ENCODE results near the gene HTT.

HTT gene

DNA sequence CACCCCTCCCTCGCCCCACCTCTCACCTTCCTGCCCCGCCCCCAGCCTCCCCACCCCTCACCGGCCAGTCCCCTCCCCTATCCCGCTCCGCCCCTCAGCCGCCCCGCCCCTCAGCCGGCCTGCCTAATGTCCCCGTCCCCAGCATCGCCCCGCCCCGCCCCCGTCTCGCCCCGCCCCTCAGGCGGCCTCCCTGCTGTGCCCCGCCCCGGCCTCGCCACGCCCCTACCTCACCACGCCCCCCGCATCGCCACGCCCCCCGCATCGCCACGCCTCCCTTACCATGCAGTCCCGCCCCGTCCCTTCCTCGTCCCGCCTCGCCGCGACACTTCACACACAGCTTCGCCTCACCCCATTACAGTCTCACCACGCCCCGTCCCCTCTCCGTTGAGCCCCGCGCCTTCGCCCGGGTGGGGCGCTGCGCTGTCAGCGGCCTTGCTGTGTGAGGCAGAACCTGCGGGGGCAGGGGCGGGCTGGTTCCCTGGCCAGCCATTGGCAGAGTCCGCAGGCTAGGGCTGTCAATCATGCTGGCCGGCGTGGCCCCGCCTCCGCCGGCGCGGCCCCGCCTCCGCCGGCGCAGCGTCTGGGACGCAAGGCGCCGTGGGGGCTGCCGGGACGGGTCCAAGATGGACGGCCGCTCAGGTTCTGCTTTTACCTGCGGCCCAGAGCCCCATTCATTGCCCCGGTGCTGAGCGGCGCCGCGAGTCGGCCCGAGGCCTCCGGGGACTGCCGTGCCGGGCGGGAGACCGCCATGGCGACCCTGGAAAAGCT lies at the start of gene HTT, which contains the start of gene HTT-AS:
HTT (plus strand) TSS at position 604 of the 768 bp plus-strand sequence; CDS start at position 749, 145 bp downstream.
HTT-AS (minus strand) TSS at position 461 of the 768 bp plus-strand sequence.
- peak; percentile 95 for DNase-seq (ENCODE audit: low read depth)

DNA sequence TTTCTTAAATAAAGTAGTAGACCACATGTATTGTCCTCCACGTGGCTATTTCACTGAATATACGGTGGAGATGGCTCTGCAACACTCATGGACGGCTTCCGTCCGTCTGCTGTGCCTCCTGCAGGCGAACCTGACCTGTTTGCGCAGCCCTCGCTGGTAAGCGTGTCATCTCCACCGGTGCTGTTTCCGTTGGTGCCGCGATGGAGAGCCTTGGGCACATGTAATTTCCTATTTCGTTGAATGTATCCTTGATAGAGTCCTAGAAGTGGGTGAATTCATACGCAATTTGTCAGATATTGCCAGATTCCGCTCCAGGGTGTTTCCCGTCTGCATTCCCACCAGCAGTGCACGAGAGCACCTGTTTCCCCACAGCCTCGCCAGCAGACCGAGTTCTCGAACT lies 48.6 kb upstream of the HTT start:
- no peak for DNase-seq (ENCODE audit: low read depth)

DNA sequence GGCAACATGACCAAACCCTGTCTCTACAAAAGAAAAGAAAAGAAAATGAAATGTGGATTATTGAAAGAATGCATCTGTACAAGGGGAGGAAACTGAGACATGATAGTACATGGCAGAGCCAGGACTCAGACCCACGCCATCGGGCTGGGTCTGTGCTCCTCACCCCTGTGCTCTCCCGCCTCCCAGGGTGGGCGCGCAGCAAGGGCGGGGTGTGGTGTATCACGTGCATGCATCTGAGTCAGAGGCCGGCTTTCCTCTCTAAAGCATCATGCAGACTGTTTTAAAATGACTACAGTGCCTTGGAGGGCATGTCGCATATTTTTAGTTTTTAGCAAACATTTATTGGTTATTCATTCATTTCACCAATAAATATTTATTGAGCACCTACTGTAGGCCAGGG lies 47.9 kb upstream of the HTT start:
- no peak for DNase-seq (ENCODE audit: low read depth)

DNA sequence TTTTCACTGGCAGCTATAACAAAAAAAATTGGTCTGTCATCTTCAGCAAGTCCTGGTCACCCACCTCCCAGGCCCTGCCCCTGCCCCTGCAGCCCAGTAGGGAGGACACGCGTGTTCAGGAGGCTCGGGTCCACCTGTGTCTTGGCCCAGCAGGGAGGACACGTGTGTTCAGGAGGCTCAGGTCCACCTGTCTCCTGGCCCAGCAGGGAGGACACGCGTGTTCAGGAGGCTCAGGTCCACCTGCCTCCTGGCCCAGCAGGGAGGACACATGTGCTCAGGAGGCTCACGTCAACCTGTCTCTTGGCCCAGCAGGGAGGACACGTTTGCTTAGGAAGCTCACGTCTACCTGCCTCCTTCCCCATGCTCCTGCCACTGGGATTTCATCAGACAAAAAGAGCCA lies 45.0 kb upstream of the HTT start:
- DNase-seq (ENCODE audit: low read depth): no peak

DNA sequence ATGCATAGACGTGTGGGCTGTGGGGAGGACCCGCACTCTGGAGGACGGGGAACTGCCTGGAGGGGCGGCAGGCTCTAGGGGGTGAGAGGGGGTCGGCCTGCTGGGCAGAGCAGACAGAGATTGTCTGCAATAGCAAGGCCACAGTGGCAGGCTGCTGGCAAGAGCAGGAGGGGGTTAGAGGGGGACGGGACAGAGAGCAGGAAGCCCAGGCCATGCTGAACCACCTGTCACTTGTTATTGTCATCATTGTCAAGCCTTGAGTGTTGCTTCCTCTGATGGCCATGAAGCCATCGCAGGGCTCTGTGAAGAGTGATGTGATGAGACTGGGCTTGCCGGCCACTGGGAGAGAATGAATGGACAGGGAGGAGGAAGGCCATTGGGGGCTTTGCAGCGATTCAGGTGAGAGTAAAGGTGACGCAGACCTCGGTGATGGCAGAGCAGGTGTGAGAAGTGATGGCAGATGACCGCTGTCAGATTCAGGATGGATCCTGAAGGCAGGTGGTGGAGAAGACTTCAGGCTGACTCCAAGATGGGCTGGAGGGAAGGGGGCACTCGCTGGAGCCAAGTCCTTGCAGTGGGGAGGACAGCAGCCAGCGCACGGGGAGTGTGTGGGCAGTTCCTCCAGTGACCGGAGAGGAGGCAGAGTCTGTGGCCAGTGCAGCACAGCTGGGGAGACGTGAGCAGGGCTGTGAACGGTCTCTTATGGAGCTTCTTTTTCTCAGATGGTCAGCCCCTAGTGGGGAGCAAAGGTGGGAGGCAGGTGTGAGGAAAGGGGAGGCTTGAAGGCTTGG lies 43.7 kb upstream of the HTT start:
- no peak for DNase-seq (ENCODE audit: low read depth)

DNA sequence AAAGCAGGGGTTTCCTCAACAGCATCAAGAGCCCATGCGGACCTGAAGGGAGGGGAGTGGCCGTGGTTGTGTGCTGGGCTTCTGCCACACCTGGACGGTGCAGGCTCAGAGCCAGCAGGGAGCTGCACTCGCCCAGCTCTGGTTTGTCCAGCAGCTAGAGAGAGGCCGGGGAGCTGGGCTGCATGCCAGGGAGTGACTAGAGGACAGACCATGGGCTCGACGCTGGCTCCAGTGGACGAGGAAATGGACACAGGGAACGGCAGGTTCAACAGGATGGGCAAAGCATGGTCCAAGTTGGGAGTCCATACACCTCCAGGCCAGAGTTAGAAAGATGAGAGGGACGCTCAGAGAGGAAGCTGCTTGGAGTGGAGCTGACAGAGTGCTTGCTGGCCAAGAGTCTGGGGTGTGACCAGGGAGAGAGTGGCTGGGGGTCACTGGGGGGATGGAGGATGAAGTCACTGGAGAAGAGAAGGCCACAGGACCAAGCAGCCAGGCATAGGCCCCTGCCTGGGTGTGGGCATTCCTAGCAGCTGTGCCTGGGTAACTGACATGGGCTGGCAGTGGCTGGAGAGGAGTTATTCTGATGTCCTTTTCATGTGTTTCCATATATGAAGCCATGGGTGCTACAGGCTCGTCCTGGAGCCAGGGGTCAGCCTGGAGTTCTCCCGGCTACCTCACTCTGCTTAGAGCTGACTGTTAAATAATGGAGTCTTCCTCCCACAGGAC lies 43.0 kb upstream of the HTT start:
- no peak for DNase-seq (ENCODE audit: low read depth)

DNA sequence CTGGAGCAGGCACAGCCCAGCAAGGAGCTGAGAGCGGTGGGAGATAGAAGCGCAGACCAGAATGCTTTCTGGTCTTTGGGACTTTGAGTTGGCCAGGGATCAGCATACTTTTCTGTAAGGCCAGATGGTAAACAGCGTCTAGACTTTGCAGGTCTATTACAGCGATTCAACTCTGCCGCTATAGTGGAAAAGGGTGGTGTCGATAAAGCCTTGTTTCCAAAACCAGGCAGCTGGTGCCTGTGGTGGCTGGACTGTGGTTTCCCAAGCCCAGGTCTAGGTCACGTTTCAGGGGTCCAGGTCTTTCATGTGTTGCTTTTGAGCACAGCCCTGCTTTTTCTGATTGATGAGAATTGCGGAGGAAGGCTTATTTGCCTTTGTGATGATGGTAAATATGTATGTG lies 40.2 kb upstream of the HTT start:
- DNase-seq (ENCODE audit: low read depth): no peak

DNA sequence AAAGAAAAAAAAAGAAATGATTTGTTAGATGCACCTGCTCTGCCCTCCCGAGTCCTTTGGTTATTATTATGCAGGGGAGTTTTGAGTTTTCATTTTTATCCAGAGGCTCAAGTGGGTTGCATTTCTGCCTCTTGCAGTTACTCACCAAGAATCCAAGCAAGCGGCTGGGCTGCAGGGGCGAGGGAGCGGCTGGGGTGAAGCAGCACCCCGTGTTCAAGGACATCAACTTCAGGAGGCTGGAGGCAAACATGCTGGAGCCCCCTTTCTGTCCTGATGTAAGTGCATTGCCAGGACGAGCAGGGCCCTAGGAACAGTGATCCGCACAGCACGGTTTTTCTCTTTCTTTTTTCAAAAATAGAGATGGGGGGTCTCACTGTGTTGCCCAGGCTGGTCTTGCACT lies 39.2 kb upstream of the HTT start:
- DNase-seq (ENCODE audit: low read depth): no peak

DNA sequence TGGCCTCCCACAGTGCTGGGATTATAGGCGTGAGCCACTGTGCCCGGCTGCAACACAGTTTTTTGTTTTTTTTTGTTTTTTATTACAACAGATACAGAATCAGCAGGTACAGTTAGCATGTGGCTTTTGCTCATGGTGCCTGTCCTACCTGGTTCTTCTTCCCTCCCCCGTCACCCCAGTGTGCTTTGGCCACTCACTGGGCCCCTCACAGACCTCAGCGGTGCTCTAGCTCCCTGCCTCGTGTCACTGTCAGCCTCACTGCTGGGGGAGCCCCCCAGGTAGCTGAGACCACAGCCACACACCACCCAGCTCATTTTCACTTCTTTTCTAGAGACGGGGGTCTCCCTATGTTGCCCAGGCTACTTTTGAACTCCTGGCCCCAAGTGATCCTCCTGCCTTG lies 38.8 kb upstream of the HTT start:
- DNase-seq (ENCODE audit: low read depth): no peak

DNA sequence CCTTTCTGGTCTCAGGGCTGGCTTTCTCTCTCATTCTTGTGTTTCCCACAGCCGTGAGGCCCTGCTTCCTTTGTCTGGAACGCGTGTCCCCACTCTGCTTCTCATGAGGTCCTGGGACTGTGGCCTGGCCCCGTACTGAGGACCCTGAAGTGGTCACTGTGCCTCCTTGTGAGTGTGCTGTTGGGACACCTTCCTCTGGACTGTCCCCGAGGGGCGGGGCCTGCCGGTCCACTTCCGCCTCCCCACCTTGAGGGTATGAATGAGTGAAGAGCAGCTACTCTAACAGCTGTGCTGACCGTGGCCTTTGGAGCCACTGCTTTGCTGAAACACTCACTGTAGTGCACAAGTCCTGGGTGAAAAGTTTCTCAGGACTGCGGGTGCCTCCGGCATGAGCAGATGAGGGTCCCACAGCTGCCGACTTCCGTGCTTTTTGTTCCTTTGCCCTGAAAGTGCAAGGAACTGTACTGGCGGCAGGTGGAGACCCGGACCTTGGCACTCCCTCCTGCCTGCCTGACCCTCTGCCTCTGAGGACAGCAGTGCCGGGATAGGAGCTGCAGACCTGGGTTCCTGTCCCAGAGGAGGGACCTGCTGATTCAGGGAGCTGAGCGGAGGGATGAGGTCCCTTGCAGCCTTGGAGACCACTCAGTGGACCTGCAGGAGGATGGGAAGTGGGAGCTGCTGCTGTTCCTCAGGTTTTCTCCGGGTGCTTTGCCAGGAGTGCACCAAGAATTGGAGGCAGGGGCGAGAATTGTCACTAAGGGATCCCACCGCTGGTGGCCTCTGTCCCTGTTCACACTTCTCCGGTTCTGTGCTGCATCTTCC lies 38.1 kb upstream of the HTT start:
- DNase-seq (ENCODE audit: low read depth): no peak

DNA sequence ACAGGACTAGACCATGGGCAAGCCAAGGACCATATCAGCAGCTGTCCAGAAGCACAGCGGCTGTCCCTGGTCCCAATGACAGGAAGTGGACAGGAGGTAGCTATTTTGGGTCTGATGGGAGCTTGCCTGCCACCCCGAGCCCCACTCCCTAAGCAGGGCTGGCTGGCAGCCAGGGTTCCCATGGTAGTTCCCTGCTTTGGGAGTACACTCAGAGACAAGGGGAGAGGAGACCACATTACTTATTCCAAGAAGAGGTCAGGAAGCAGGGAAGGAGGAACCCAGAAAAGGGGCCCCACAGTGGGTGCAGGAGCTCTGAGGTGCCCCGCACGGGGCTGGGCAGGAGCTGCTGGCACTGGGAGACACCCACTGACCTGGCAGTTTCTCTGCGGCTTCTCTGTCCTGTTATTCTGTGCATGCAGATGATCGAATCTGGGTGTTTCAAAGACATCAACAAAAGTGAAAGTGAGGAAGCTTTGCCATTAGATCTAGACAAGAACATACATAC lies 36.5 kb upstream of the HTT start:
- no peak for DNase-seq (ENCODE audit: low read depth)

DNA sequence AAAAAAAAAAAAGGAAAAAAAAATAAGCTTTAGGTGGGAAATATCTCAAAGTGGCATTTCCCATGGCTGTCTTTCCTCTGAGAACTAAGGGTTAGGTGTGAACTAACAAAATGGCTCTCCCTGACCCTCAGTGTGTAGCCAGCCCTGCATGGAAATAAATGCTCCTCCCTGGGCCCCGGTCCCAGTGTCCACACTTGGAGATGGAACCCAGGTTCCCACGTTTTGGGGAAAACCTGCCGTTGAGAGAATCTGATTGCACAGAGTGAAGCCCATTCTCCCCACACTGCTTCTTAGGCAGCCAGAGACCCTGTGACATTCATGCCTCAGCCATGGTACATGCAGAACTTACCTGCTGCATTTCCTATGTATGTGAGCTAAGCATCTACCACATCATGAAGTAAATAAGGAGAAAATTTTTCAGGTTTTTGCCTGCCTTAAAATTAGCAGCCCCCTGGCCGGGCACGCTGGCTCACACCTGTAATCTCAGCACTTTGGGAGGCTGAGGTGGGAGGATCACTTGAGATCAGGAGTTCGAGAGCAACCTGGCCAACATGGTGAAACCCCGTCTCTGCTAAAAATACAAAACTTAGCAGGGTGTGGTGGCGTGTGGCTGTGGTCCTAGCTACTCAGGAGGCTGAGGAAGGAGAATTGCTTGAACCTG lies 34.6 kb upstream of the HTT start:
- DNase-seq (ENCODE audit: low read depth): no peak

DNA sequence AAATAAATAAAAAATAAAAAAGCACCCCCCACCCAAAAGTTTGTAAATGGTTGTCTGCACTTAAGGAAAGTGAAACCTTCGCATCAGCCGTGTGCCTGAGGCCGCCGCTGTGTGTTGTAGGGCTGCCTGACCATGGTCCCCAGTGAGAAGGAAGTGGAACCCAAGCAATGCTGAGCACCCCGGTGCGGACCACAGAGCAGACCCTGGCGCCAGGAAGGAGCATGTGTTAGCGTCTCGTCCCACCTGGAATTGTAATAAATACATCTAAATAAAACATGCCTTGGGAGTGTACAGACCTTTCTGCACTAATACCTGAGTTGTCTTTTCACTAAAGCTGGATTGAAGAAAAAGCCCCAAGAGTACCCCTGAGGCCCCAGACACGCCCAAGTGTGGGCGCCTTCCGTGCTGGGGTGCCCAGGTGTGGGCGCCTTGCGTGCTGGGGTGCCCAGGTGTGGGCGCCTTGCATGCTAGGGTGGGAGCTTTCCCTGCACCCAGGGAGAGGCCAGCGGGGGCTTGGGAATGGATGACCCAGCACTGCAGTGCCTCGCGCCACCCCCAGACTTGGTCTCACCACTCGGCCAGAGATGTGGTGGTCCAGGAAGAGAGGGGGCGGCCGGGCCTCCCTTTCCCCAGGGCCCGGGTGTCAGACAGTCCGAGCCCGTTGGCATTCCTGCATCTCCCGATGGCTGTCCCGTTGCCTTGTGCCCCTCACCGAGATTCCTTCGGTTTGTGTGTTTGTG lies 33.9 kb upstream of the HTT start:
- no peak for DNase-seq (ENCODE audit: low read depth)

DNA sequence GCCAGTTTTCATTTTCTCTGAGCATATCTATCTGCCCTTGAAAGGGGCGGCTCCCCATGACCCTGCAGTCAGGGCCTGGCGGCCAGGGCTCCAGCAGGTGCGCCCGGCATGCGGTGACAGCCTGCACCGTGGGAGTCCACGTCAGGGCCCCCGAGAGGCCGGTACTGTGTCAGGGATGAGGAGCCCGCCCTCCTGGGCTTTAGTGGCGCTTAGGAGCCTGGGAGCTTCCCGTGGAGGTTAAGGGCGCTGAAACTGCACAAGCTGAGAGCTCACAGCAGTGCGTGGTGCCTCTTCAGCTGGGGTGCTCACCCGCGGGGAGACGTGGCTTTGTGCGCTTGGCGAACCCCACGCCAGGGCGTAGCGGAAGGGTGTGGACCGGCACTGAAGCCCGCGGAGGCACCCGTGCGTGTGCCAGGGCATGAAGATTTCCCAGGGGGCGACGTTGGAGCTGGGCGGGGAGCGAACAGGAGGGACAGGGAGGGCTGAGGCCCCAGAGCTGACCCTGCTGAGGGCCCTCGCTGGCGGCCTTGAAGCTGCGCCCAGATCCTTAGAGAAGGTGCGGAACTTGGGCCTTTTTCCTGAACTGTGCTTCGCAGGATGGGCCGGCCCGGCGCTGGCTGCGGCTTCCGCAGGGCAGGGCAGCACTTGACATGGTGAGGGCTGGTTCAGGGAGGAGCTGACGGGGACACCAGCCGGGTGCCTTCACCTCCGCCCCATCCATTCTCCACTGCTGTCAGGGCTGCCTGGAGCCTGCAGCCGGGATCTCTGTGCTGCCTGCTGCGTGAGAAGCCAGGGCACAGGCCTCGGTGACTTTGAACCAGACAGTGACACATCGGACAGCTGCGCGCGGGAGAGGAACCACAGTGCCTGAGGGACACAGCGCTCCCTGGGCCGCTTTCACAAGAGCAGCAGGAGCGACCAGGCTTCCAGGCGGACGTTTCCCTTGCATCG lies 33.0 kb upstream of the HTT start:
- no peak for DNase-seq (ENCODE audit: low read depth)

DNA sequence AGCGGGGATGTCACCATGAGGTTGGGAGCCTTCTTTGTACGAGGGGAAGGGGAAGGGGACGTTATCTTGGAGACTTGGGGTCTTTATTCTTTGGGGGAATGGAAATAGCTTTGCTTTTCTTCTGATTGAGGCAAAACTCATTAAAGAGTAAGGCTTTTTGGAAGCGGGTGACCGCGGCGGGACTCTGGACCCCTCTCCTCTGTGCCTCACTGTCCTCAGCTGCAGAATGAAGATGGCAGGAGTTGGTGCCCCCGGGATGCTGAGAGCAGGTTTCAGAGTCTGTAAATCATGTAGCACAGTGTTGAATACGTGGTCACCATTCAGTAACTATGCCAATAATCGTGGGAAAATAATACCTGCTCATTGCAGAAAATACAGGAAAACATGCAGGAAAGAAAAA lies 32.3 kb upstream of the HTT start:
- DNase-seq (ENCODE audit: low read depth): no peak

DNA sequence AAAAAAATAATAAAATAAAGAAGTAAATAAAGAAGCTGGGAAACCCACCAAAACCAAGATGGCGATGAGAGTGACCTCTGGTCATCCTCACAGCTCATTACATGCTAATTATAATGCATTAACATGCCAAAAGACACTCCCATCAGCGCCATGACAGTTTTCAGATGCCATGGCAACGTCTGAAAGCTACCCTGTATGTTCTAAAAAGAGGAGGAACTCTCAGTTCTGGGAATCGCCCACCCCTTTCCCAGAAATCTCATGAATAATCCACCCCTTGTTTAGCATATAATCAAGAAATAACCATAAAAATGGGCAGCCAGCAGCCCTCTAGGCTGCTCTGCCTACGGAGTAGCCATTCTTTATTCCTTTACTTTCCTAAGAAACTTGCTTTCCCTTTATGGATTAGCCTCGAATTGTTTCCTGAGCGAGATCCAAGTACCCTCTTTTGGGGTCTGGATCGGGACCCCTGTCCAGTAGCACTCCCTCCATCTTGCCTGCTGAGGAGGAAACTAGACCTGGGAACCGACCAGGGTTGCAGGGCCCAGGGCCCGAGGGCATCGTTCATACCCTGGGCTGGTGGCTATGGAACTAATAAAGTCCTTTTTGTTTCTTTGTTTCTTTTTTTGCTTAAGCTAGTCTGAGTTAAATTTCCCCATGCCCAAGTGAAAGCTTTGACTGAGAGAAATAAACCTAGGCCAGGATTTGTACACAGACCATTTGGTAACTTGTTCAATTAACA lies 31.0 kb upstream of the HTT start:
- no peak for DNase-seq (ENCODE audit: low read depth)

DNA sequence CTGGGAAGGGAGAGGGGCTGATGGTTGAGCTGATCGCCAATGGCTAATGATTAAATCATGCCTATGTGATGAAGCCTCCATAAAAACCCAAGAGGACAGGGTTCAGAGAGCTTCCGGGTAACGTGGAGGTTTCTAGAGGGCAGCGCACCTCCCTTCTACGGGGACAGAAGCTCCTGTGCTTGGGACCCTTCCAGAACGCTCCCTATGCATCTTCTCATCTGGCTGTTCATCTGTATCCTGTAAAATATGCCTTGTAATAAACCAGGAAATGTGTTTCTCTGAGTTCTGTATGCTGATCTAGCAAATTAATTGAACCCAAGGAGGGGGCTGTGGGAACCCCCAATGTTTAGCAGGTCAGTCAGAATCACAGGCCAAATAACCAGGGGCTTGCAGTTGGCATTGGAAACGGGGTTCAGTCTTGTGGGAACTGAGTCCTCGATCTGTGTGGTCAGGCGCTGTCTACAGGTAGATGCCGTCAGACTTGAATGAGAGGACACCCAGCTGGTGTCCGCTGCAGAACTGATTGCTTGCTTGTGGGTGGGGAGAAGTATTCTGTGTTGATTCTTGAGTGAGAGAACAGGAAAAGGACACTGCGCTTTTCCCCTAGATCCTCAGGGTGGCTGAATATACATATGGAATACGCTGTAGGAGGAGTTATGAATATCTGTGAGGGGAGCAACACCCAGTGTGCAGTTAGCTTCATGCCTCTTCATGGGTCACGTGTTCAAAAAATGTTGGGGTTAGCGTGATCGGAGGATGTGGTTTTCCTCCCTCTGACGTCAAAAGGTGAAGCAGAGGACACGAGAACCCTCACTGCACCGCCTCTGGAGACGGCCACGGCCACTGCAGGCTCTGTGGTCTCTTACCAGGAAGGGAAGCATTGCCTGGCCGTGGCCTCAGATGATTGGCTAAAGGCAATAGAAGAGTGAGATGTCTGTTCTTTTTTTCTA lies 29.3 kb upstream of the HTT start:
- DNase-seq (ENCODE audit: low read depth): peak; percentile 52
